Liver (tissue), 9 donors: ENCODE measurements around the gene TSPAN18. TPM values are rescaled to one million over a fixed set of nuclear protein-coding genes. Genes with fewer than 3 reads are reported as not detected.

Source experiments
- DNase-seq: peaks from one replicate; pipeline ENCODE4 v3.0.0-alpha.2; 2017; ENCODE audit warnings: low spot score
- H3K27ac ChIP-seq, 2 donors: one replicate each; pipeline ENCODE4 v1.7.0; 2013; ENCODE audit warnings: inconsistent platforms in 2 of 2, low read length in 2 of 2, control low read depth in 1 of 2, low read depth in 1 of 2, mild to moderate bottlenecking in 1 of 2
- H3K27me3 ChIP-seq, 4 donors: one replicate each; pipeline versions ENCODE4 v1.6.1 to v1.7.0; 2013; ENCODE audit warnings: low read length in 3 of 4, inconsistent platforms in 1 of 4, mild to moderate bottlenecking in 1 of 4, moderate library complexity in 1 of 4; ENCODE audit not compliant: control insufficient read depth in 4 of 4, insufficient read depth in 4 of 4
- H3K36me3 ChIP-seq, 4 donors: one replicate each; pipeline versions ENCODE4 v1.6.1 to v1.7.0; 2013; ENCODE audit warnings: low read length in 3 of 4, mild to moderate bottlenecking in 3 of 4, low read depth in 1 of 4, moderate library complexity in 1 of 4; ENCODE audit not compliant: control insufficient read depth in 4 of 4, insufficient read depth in 3 of 4
- H3K4me1 ChIP-seq, 4 donors: one replicate each; pipeline versions ENCODE4 v1.6.1 to v1.7.0; 2013; ENCODE audit warnings: low read length in 3 of 4, mild to moderate bottlenecking in 3 of 4, moderate library complexity in 1 of 4; ENCODE audit not compliant: control insufficient read depth in 4 of 4, insufficient read depth in 4 of 4
- H3K4me3 ChIP-seq, 3 donors: one replicate each; pipeline versions ENCODE4 v1.6.1 to v1.7.0; 2013; ENCODE audit warnings: low read length in 3 of 3, control low read depth in 1 of 3, low read depth in 1 of 3, mild to moderate bottlenecking in 1 of 3
- H3K9ac ChIP-seq, 2 donors: one replicate each; pipeline ENCODE4 v1.7.0; 2013; ENCODE audit warnings: low read length in 2 of 2, mild to moderate bottlenecking in 2 of 2, moderate library complexity in 2 of 2, control low read depth in 1 of 2, low read depth in 1 of 2
- H3K9me3 ChIP-seq, 4 donors: one replicate each; pipeline versions ENCODE4 v1.6.1 to v1.7.0; 2013; ENCODE audit warnings: low read length in 3 of 4; ENCODE audit not compliant: control insufficient read depth in 4 of 4
- EGR1 ChIP-seq, 2 donors: IDR thresholded peaks; 2 replicates each; pipeline ENCODE4 v1.6.1; 2016 to 2018; ENCODE audit warnings: antibody characterized with exemption in 2 of 2, low read depth in 2 of 2
- FOXA1 ChIP-seq: IDR thresholded peaks from 2 replicates; pipeline ENCODE4 v1.6.1; 2016; ENCODE audit warnings: antibody characterized with exemption
- FOXA2 ChIP-seq: IDR thresholded peaks from 2 replicates; pipeline ENCODE4 v1.6.1; 2016; ENCODE audit warnings: antibody characterized with exemption
- GABPA ChIP-seq, 2 donors: IDR thresholded peaks in 1 of 2; conservative IDR thresholded peaks in 1 of 2; 2 replicates each; pipeline ENCODE4 v1.6.1; 2016; ENCODE audit warnings: antibody characterized with exemption in 2 of 2, mild to moderate bottlenecking in 1 of 2, moderate library complexity in 1 of 2
- HNF4A ChIP-seq, 2 donors: conservative IDR thresholded peaks; 2 replicates each; pipeline ENCODE4 v1.6.1; 2016; ENCODE audit warnings: antibody characterized with exemption in 2 of 2, mild to moderate bottlenecking in 2 of 2
- HNF4G ChIP-seq: IDR thresholded peaks from 2 replicates; pipeline ENCODE4 v1.6.1; 2016; ENCODE audit warnings: antibody characterized with exemption
- JUND ChIP-seq, 2 donors: IDR thresholded peaks; 2 replicates each; pipeline ENCODE4 v1.6.1; 2016; ENCODE audit warnings: antibody characterized with exemption in 2 of 2
- NR2F2 ChIP-seq: IDR thresholded peaks from 2 replicates; pipeline ENCODE4 v1.6.1; 2016; ENCODE audit warnings: antibody characterized with exemption
- RAD21 ChIP-seq, 2 donors: IDR thresholded peaks; 2 replicates each; pipeline ENCODE4 v1.6.1; 2016; ENCODE audit warnings: antibody characterized with exemption in 2 of 2, mild to moderate bottlenecking in 2 of 2
- RXRA ChIP-seq, 2 donors: IDR thresholded peaks; 2 replicates each; pipeline ENCODE4 v1.6.1; 2017 to 2018; ENCODE audit warnings: antibody characterized with exemption in 2 of 2, mild to moderate bottlenecking in 1 of 2
- TAF1 ChIP-seq: conservative IDR thresholded peaks from 2 replicates; pipeline ENCODE4 v1.6.1; 2016; ENCODE audit warnings: antibody characterized with exemption, mild to moderate bottlenecking
- YY1 ChIP-seq: IDR thresholded peaks from 2 replicates; pipeline ENCODE4 v1.6.1; 2016; ENCODE audit warnings: antibody characterized with exemption, mild to moderate bottlenecking
- WGBS: extraction: QIAGEN DNeasy Blood & Tissue Kit; methylation state at CpG from one replicate; pipeline ENCODE4 v1.1.7; 2013; 5-methylcytosine and 5-hydroxymethylcytosine counted together
- polyA plus RNA-seq, 2 donors: library from polyadenylated mRNA; stranded (reverse) in 1 of 2; unstranded in 1 of 2; fragments of 200-250 nt in 1 of 2; fragments of >200 nt in 1 of 2; fragmentation: Nextera tagmentation in 1 of 2; extraction: Ambion mirVana in 1 of 2; gene quantifications; one replicate each; pipeline versions ENCODE4 v1.2.1 to v1.2.3, GENCODE V29; 2013 to 2015
- total RNA-seq, 2 donors: library from RNA; depleted of rRNA; stranded (reverse); fragments of >200 nt; gene quantifications; one replicate each; pipeline ENCODE4 v1.2.3, GENCODE V29; 2014
- TF ChIP-seq, protein P1 (sequence below): IDR thresholded peaks from 2 replicates; pipeline ENCODE4 v1.6.1; 2016; ENCODE audit warnings: antibody characterized with exemption
- TF ChIP-seq, protein P2 (sequence below): IDR thresholded peaks from 2 replicates; pipeline ENCODE4 v1.6.1; 2016; ENCODE audit warnings: antibody characterized with exemption
- TF ChIP-seq, protein P3 (sequence below): fragments of 150-350 bp; IDR thresholded peaks from 2 replicates; pipeline ENCODE4 v1.5.1; 2017; ENCODE audit warnings: improper control_type of control experiment, low read depth, low read length; ENCODE audit not compliant: missing input control
- TF ChIP-seq, protein P4 (sequence below): IDR thresholded peaks from 2 replicates; pipeline ENCODE4 v1.6.1; 2016; ENCODE audit warnings: antibody characterized with exemption
- TF ChIP-seq, protein P5 (sequence below): IDR thresholded peaks from 2 replicates; pipeline ENCODE4 v1.6.1; 2016; ENCODE audit warnings: antibody characterized with exemption, mild to moderate bottlenecking
- donor health status: healthy.
- donor health status: healthy.
- donor health status: healthy.
- donor health status: healthy.
- donor health status: healthy.

TSPAN18 gene
- total and polyA plus RNA-seq, 4 donors = 1.2 to 5.0 (median 2.8) TPM

GRCh38 chr11:44742508-44743246, 15.9 kb downstream of the TSPAN18 start:
- DNase-seq = no peak
- no peaks in the 10 kb centered on the region for H3K9me3 ChIP-seq
- peaks cover 0 to 4% (median 0%) of the 10 kb centered on the region in 4 donors for H3K27me3 ChIP-seq
- TF ChIP-seq FOXA1 (no peak), TAF1 (no peak), NR2F2 (no peak), HNF4G (no peak)
- TF ChIP-seq, protein P1, sequence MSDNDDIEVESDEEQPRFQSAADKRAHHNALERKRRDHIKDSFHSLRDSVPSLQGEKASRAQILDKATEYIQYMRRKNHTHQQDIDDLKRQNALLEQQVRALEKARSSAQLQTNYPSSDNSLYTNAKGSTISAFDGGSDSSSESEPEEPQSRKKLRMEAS = no peak
- TF ChIP-seq, protein P2, sequence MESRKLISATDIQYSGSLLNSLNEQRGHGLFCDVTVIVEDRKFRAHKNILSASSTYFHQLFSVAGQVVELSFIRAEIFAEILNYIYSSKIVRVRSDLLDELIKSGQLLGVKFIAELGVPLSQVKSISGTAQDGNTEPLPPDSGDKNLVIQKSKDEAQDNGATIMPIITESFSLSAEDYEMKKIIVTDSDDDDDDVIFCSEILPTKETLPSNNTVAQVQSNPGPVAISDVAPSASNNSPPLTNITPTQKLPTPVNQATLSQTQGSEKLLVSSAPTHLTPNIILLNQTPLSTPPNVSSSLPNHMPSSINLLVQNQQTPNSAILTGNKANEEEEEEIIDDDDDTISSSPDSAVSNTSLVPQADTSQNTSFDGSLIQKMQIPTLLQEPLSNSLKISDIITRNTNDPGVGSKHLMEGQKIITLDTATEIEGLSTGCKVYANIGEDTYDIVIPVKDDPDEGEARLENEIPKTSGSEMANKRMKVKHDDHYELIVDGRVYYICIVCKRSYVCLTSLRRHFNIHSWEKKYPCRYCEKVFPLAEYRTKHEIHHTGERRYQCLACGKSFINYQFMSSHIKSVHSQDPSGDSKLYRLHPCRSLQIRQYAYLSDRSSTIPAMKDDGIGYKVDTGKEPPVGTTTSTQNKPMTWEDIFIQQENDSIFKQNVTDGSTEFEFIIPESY = no peak
- TF ChIP-seq, protein P3, sequence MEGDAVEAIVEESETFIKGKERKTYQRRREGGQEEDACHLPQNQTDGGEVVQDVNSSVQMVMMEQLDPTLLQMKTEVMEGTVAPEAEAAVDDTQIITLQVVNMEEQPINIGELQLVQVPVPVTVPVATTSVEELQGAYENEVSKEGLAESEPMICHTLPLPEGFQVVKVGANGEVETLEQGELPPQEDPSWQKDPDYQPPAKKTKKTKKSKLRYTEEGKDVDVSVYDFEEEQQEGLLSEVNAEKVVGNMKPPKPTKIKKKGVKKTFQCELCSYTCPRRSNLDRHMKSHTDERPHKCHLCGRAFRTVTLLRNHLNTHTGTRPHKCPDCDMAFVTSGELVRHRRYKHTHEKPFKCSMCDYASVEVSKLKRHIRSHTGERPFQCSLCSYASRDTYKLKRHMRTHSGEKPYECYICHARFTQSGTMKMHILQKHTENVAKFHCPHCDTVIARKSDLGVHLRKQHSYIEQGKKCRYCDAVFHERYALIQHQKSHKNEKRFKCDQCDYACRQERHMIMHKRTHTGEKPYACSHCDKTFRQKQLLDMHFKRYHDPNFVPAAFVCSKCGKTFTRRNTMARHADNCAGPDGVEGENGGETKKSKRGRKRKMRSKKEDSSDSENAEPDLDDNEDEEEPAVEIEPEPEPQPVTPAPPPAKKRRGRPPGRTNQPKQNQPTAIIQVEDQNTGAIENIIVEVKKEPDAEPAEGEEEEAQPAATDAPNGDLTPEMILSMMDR = no peak
- TF ChIP-seq, protein P4, sequence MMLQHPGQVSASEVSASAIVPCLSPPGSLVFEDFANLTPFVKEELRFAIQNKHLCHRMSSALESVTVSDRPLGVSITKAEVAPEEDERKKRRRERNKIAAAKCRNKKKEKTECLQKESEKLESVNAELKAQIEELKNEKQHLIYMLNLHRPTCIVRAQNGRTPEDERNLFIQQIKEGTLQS = no peak
- no peaks in the 10 kb centered on the region for H3K36me3 ChIP-seq
- H3K27ac ChIP-seq = no peak overlapping the region
- no peaks in the 10 kb centered on the region for H3K4me1 ChIP-seq
- no peak overlapping the region for H3K9ac ChIP-seq
- WGBS = 90% methylated on average over 11 of the region's 11 CpGs
- H3K4me3 ChIP-seq = no peak overlapping the region

- no peaks in the 10 kb centered on the region for H3K9me3 ChIP-seq
- H3K27ac ChIP-seq = no peak overlapping the region
- DNase-seq = no peak
- peaks cover 0 to 4% (median 0%) of the 10 kb centered on the region in 4 donors for H3K27me3 ChIP-seq
- WGBS = 89% methylated on average over 12 of the region's 12 CpGs
- no peaks in the 10 kb centered on the region for H3K36me3 ChIP-seq
- TF ChIP-seq YY1 (no peak), EGR1 (IDR thresholded peaks at IDR 0.05; ENCODE audit: low read depth in 2 of 2) (no peak), JUND (IDR thresholded peaks at IDR 0.05) (no peak), FOXA2 (no peak), RXRA (IDR thresholded peaks at IDR 0.05) (no peak), HNF4G (no peak), HNF4A (conservative IDR thresholded peaks at IDR 0.05) (no peak), RAD21 (IDR thresholded peaks at IDR 0.05) (no peak), FOXA1 (no peak), GABPA (IDR thresholded peaks at IDR 0.05 in 1 of 2, conservative IDR thresholded peaks at IDR 0.05 in 1 of 2) (no peak), TAF1 (no peak)
- TF ChIP-seq, protein P1 = no peak
- TF ChIP-seq, protein P5, sequence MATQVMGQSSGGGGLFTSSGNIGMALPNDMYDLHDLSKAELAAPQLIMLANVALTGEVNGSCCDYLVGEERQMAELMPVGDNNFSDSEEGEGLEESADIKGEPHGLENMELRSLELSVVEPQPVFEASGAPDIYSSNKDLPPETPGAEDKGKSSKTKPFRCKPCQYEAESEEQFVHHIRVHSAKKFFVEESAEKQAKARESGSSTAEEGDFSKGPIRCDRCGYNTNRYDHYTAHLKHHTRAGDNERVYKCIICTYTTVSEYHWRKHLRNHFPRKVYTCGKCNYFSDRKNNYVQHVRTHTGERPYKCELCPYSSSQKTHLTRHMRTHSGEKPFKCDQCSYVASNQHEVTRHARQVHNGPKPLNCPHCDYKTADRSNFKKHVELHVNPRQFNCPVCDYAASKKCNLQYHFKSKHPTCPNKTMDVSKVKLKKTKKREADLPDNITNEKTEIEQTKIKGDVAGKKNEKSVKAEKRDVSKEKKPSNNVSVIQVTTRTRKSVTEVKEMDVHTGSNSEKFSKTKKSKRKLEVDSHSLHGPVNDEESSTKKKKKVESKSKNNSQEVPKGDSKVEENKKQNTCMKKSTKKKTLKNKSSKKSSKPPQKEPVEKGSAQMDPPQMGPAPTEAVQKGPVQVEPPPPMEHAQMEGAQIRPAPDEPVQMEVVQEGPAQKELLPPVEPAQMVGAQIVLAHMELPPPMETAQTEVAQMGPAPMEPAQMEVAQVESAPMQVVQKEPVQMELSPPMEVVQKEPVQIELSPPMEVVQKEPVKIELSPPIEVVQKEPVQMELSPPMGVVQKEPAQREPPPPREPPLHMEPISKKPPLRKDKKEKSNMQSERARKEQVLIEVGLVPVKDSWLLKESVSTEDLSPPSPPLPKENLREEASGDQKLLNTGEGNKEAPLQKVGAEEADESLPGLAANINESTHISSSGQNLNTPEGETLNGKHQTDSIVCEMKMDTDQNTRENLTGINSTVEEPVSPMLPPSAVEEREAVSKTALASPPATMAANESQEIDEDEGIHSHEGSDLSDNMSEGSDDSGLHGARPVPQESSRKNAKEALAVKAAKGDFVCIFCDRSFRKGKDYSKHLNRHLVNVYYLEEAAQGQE = no peak
- TF ChIP-seq, protein P3 = no peak
- TF ChIP-seq, protein P4 = no peak
- no peak overlapping the region for H3K4me3 ChIP-seq
- no peak overlapping the region for H3K9ac ChIP-seq
- H3K4me1 ChIP-seq = no peaks in the 10 kb centered on the region
These were observed 16.6 kb downstream of the TSPAN18 start for GRCh38 chr11:44743326-44743725.
